HG03045 (cell line): Measurements from ENCODE around the gene HAUS7.

Experiments used
- ATAC-seq: cut with Tn5 transposase; IDR thresholded peaks from one replicate; pipeline ENCODE4 v1.9.1; 2021; ENCODE audit warnings: mild to moderate bottlenecking, moderate library complexity; ENCODE audit not compliant: unreplicated experiment

Gene HAUS7

DNA sequence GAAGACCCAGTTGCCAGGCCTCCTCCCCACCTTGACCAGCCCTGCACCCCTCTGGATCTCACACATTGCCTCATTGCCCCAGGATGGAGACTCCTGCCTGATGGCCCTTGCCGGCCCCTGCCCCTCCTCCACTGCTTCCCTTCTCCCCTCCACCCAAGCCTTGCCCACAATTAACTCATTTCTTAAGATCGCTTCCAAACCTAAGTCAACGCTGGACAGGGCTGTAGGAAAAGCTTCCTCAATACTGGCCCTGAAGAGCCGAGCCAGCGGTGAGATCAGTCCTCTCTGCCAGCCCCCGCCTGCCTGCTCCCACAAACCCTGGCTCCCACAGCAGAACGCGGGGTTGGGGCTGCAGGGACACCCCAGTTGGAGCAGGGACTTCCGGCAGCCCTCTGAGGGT, 7.5 kb upstream of the HAUS7 start:
- ATAC-seq, result no peak

DNA sequence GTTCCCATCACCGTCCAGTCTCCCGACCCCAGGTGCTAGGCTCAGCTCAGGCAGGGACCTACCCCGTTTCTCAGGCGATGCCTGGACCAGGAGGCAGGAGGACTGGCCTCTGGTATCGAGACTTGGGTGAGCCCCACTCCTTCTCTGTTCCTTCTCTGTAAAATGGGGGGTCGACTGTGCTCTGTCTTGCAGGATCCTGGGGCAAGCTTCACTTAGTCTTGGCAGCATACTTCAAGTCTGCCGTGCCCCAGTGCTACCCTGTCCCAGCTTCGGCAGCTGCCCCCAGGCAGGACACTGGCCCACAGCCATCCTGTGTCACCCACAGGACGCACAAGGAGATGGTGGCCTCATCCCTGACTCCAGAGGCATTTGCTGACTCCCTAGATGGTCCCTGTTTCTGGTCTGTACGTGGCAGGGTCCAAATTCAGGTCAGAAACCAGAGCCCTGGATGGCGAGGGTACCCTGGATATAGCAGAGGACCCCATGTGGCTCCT, 7.0 kb upstream of the HAUS7 start:
- ATAC-seq, result no peak

DNA sequence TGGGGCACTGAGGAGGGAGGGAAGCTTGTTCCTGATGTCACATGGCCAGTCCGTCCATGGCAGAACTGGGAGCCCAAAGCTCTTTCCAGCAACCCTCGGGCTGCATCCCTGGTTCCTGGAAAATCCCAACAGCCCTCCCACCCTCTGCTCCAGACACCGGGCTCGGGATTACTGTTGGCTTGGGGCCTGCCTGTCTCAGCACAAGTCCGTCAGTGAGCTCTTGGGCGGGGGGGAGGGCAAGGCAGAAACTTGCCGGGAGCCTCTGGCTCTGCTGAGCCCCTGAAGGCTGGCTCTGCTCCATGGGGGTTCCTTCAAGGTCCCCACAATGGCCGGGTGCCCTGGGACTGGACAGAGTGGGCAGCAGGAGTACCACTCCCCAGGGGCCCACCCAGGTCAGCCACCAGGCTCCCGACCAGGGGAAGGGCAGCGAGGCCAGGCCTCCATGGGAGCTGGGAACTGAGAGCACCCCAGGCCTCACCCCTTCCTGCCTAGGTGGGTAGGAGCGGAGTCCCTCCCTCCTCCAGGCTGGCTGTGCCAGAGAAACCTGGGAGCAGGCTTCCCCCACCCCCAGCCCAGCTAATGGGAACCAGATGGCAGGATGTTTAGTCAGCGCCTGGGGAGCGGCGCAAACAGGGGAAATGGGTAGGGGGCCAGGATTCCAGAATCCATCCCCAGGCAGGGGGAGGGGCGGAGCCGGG, 6.4 kb upstream of the HAUS7 start:
- ATAC-seq, result no peak

DNA sequence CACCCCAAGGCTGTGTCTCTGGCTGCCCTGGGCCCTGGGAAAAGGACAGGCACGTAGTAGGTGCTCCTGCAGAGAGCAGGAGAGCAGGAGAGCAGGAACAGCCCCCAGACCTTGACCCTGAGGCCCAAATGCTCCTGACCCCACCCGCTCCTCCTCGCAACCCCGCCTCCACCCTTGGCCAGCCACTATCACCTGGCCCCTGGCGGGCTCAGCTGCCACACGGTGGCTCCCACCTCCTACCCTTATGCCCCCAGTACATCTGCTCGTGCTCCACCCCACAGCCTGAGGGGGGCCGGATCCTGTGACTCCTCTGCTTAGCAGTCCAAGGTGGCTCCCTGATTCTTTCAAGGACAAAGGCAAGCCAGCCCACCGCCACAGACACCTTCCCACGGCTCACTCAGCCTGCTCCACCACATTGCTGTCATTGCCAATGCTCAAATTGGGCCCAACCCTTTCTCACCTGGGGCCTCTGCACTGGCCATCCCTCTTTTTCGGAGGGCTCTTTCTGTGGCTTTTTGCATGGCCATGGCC, 5.4 kb upstream of the HAUS7 start:
- ATAC-seq, result no peak

DNA sequence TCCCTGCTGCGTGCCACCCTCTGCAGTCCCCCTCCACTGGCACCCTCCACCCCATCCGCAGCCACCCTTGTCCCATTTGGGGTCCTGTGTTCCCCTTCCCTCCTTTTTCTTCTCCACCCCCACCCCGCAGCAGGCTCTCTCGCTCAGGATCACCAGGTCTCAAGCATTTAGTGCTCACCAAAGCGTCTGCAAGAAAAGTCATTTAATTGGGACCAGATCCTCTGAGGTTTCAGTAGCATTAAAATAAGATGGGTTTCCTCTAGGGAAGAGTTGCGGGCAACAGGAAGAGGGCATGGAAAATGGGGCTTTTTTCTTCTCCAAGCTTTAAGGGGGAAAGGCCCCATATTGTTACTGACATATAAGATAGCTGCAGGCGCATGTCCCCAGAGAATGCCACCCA, 4.9 kb upstream of the HAUS7 start:
- no peak for ATAC-seq

DNA sequence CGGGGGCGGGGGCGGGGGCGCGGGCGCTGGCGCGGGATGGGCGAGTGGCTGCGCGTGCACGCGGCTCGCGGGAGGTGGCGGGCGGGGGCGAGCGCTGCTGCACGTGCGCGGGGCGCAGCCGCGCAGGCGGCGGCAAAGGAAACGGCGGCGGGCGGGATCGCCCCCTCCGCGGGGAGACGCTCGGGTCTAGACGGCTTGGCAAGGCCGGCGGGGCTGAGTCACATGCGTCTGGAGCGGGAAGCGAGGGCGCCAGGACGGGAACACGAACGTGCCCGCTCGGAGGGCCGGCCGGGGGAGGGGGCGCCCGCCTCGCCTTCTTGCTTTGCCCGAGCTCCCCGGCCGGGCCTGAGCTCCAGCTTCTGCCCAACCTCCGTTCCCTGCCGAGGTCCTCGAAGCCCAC, 4.3 kb upstream of the HAUS7 start:
- no peak for ATAC-seq

DNA sequence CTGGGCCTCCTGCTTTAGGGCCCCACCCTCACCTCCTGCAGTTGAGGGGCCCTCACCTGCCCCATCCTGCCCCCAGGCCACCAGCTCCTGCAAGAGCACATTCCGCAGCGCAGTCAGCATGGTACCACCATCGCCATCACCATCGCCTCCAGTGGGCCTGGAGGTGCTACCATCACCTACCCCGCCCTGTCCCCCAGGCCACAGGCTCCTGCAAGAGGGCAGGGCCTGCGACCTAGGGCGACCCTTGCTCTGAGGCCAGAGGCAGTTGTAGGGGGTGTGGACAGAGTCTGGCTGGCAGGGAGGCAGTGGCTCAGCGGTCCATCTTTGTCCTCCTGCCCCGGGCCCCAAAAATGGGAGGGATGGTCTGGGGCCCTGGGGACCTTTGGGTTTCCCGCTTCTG, 3.9 kb upstream of the HAUS7 start:
- ATAC-seq, result no peak

DNA sequence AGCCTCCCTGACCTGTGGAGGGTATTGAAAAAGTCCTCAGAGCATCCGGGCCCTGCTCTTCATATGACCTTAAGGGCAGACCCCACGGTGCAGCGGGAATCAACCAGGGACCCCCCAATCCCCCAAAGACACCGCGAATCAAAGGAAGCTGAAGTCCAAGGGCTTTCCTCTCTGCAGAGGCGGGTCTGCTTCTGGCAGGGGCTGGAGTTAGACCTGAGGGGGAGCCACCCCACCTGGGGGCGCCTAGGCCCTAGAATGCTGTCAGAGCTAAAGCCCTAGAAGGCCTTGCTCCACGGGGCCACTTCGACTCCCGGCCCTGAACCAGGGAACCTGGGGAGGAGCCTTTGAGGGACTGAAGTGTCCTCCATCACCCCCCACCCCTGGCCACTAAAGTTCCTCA, 2.8 kb upstream of the HAUS7 start:
- no peak for ATAC-seq

DNA sequence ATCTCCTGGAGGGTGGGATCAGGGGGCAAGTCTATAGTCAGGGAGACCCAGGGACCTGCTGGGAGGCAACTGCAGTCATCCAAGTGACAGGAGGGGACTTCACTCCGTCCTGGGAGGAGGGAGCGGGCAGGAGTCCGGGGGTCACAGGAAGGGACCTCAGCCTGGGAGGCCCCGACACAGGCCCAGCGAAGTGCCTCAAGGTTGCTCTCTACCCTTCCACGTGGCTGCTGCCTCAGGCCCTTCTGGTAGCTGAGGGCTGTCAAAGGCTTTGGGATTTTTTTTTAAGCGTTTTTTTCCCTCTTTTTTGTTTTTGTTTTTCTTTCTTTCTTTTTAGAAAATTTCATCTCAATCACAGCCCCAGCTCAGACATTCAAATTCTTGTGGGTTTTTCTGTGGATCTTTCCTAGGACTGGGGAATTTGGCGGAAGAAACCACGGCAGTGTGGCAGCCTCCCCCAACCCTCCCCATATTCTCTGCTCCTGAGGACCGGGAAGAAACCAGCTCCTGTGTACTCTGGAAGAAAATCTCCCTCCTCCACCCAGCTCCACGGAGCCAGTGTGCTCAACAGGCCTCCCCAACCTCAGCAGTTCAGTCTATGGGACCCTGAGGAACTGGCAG, 1.4 kb upstream of the HAUS7 start:
- no peak for ATAC-seq

DNA sequence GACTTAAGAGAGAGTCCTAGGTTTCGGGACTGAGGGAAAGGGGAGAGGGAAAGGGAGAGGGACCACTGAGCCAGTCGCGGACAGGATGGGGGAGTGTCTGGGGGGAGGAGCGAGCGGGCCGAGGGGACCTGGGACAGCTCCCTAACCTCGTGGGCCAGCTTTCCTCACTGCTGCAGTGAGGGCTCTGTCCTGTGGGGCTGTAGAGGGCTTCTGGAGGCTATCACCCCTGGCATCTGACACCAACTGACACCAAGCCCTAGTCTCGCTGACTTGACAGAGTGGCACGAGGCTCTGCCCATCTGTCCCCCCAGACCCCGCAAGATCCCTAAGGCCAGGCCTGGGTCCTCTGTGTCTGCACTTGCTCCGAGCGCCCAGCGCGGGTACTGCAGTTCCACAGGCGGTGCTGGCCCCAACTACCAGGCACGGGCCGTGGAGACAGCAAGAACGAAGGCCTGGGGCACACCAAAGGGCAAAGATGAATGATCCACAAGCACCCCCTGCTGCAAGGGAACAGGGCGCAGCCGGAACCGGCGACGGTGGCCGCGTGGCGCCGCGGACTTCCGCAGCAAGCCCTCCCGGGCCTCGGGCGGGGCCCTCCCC, 465 bp downstream of the HAUS7 start:
- peak; percentile 39 for ATAC-seq

DNA sequence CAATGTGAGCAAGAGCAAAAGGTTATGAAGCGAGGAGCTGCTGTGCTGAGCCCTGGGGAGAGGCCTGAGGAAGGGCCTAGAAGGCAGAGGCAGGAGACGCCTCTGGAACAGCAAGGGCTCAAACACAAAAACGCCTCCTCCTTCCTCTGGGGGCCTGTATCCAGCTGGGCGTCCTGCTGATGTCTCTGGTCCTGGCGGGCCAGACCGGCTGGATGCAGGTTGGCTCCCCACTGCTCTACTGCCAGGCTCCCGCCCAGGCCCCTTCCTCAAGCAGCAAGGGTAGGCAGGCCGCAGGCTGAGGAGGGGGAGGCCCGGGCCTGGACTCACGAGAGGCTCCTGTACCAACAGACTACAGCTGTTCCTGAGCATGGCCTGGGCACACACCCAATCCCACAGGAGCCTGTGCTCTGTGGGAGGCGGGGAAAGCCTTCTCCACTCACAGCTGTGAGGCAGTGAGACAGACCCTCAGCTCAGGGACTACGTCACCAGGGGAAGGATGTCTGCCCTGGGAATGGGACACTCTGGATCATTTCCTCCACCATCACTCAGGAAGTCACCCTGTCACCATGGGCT, 2.3 kb downstream of the HAUS7 start:
- ATAC-seq, result no peak

DNA sequence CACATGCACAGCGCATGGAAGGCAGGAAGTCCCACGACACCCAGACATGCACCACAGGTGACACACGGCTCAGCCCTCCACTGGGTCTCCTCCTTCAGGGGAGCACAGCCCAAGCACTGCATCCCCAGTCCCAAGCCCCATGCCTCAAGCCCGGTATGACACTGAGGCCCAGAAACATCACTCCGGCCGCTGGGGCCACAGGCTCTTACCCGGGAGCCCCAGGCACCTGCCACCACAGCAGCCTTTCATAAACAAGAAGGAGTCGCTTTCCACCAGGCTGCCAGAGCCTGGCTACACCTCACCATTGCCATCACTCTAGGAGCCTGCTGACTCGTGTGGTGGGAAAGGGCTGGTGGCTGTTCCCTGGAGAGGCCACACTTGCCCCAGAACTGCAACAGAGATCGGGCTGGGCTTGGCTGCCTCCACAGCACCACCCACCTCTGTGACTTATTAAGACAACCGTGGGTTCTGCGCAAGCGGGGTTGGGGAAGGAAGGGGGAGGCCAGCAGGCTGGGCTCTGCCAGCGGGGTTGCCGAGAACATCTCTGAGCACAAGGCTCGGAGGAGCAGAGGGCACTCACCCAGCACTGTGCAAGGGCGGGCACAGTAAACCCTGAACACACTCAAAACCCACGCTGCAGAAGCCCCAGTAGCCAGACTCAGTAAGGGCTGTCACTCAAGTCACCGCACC, 4.5 kb downstream of the HAUS7 start:
- ATAC-seq, result no peak

DNA sequence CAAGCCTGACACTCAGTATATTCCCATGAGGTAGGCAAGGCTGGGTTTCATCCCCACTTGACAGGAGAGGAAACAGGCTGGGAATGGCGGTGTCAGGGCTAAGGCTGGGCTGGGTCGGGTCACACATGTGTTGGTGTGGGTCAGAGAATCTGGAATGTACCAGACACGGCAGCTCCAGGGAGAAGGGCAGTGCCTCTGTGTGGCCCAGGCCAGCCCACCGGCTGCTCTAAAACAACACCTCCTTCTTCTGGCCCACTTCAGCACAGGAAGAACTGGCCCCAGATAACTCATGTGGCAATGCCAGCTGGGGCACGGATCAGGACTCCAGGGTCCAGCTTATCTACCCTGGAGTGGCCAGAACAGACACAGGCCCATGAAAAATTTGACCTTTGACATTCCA, 6.3 kb downstream of the HAUS7 start:
- ATAC-seq, result no peak

DNA sequence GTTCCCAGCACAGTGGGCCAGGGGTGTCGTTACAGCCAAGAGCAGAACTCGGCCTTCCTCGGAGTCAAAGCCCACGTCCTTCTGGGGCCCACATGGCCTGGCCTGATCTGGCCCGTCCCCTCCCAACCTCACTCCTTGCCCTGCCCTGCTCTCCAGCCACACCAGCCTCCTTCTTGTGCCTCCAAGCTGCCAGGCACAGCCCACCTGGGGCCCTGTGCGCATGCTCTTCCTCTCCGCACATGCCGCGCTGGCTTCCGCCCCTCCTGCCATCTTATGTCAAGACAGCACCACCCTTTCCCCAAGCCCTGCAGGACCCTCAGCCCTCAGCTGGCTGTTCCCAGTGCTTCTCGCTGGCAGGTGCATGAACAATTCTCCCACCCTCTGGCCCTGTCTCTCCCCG, 6.8 kb downstream of the HAUS7 start:
- ATAC-seq, result no peak

DNA sequence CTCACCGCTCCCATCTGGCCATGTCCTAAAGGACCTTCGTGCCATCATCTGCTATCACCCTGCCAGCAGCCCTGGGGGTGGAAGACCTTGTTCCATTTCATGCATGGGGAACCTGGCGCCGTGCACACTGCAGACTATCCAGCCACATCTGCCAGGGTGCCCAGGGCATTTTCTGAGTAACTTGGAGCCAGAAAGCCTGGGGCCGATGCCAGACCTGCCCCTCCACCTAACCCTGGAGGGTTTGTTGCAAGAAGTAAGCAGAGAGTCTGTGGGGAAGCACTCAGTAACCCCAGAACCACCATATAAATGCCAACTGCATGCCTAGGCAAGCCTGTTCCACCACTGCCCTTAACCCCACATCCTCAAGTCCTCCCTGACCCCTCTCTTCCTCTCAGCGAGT, 7.3 kb downstream of the HAUS7 start:
- ATAC-seq, result no peak

DNA sequence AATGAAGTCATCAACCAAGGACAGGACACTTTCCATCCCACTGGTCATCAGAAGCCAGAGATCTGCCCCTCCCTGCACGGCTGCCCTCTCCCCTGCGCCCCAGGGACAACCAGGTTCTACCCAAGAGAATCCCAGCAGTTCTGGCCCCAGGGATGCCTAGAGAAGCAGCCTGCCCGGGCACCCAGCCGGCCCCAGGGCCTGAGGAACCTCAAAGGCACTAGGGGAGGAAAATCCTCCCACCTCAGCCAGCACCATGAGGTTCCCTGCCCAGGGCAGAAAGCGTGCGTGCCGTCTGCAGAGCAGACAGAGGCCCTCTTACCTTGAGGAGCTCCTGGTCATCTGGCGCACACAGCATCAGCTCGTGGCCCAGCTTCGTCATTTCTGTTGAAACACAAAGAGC, 8.1 kb downstream of the HAUS7 start:
- no peak for ATAC-seq

DNA sequence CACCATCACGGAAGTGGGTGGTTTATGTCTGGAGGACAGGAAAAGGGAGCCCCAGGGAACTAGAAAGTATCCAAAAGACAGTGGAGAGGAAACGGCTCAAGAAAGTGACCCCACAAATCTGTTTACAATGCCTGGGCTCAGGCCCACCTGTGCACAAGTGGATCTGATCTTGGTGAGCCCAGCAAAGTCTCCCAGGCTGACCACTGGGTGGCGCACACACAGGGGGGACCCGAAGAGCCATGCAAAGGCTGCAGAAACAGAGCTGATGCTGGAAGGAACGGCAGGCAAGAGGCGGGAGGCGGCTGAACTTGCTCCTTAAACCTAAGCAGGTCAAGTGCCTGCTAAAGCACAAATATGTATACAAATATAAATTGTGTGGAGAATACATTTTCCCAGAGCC, 9.6 kb downstream of the HAUS7 start:
- no peak for ATAC-seq

DNA sequence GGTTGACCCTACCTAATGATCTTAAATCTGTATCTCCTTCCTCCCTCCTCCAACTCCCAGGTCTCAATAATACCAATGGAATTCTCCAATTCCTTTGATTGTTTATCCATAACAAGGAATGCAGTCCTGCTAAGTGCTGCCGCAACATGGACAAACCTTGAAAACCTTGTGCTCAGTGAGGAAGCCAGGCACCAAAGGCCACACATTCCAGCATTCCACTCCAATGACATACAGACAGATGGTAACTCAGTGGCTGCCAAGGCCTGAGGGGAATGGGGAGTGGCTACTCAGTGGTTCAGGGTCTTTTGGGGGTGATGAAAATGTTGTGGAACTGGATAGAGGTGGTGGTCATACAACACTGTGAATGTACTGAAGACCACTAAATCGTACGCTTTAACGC, 10.4 kb downstream of the HAUS7 start:
- ATAC-seq, result no peak

DNA sequence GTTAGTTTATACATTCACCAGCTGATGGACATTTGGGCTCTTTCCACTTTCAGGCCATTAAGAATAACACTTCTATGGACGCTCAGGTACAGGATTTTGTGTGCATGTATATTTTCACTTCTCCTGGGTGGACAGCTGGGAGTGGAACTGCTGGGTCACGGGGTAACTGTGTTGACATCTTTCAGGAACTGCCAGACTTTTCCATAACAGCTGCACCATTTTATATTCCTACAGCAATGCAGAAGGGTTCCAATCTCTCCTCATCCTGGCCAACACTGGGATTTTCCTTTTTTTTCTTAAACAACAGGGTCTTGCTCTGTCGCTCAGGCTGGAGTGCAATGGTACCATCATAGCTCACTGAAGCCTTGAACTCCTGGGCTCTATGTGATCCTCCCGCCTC, 11.9 kb downstream of the HAUS7 start:
- no peak for ATAC-seq

DNA sequence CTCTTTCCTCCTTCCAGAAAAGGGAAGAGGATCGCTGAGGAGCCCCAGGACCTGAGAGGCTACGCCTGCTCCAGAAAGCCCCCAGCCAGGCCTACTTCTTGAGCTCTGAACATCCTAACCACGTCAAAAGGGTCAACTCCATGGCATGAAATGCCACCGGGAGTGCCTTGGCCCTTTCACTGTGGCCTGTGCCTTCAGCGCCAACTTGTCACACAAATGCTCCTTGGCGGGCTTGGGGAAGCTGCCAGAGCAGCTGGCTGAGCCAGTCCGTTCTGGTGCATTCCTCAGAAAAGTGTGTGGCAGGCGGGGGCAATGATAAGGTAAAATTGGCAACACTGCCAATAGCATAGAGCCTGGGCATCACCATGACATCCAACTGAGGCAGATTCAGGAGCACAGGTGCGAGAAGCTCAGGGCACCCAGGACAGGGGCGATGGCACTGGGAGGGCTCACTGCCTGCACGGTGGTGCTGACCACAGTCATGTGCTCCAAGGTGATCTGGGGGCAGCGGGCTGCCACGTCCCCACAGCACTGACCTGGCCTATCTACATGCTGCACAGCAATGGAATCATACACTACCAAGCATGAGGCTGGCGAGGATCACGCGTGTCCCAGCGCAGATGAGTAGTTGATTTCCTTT, 12.4 kb downstream of the HAUS7 start:
- no peak for ATAC-seq
